Keratinocyte (primary cell): ENCODE measurements around the gene KPNA3.

Experiments
- EZH2 ChIP-seq: IDR thresholded peaks from one replicate; pipeline ENCODE4 v1.6.1; 2012; ENCODE audit warnings: inconsistent platforms, mild to moderate bottlenecking, low read length, moderate library complexity
- TF ChIP-seq, protein P1 (sequence below), 3 experiments: IDR thresholded peaks in 1 of 3; conservative IDR thresholded peaks in 1 of 3; optimal IDR thresholded peaks in 1 of 3; 2 replicates in 2 of 3; 3 replicates in 1 of 3; pipeline versions ENCODE3 to v1.5.1; 2011; ENCODE audit warnings: low read length in 3 of 3, mild to moderate bottlenecking in 3 of 3, moderate library complexity in 2 of 3, control low read depth in 1 of 3, inconsistent platforms in 1 of 3; ENCODE audit not compliant: insufficient read depth in 2 of 3; ENCODE audit errors: extremely low read depth in 1 of 3

DNA sequence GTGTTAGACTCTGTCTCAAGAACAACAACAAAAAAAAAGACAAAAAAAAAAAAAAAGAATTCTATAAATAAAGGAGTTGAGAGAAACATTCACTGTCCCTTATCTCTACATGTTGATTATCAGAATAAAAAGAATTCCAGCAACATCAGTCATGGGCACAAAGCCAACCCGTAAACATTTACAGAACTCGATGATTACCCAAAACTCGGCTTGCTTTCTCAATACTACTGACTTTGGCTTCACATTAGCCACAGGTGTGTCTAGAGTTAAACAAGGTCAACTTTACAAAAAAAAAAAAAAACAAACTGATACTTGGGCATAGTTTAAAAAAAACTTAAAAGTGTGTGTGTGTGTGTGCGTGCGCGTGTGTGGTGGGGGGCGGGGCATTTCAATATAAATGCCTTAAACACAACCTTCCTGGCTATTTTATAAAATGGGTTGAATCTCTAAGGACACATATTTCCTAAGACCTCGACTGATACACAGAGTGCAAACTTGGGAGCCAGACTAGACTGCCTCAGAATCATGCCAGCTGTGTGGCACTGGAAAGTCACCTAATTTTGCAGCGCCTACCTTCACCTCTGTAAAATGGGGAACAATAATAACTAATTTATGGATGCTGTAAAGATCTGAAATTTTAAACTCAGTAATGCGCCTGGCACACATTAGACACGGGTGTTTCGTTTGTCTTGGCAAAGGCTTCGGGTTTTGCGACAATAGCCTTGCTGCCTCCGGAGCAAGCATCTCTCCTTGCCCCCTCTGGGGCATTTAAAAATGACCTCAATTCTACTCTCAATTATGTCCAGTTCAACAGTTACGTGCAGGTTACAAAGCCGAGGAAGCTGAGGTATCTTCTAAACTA is 102.1 kb downstream of the KPNA3 start:
- no peak for TF ChIP-seq EZH2
- TF ChIP-seq, protein P1, sequence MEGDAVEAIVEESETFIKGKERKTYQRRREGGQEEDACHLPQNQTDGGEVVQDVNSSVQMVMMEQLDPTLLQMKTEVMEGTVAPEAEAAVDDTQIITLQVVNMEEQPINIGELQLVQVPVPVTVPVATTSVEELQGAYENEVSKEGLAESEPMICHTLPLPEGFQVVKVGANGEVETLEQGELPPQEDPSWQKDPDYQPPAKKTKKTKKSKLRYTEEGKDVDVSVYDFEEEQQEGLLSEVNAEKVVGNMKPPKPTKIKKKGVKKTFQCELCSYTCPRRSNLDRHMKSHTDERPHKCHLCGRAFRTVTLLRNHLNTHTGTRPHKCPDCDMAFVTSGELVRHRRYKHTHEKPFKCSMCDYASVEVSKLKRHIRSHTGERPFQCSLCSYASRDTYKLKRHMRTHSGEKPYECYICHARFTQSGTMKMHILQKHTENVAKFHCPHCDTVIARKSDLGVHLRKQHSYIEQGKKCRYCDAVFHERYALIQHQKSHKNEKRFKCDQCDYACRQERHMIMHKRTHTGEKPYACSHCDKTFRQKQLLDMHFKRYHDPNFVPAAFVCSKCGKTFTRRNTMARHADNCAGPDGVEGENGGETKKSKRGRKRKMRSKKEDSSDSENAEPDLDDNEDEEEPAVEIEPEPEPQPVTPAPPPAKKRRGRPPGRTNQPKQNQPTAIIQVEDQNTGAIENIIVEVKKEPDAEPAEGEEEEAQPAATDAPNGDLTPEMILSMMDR (optimal IDR thresholded peaks at IDR 0.05 in 1 of 3, IDR thresholded peaks at IDR 0.05 in 1 of 3, conservative IDR thresholded peaks at IDR 0.05 in 1 of 3; ENCODE audit: extremely low read depth in 1 of 3, insufficient read depth in 2 of 3, low read length in 3 of 3) = no peak
